ENCODE data around the gene MRPS6.

MRPS6 gene

GRCh38 chr21:34132926-34133325, 59.5 kb downstream of the MRPS6 start:
- 89% methylated on average over 3 of the region's 4 CpGs for WGBS

DNA sequence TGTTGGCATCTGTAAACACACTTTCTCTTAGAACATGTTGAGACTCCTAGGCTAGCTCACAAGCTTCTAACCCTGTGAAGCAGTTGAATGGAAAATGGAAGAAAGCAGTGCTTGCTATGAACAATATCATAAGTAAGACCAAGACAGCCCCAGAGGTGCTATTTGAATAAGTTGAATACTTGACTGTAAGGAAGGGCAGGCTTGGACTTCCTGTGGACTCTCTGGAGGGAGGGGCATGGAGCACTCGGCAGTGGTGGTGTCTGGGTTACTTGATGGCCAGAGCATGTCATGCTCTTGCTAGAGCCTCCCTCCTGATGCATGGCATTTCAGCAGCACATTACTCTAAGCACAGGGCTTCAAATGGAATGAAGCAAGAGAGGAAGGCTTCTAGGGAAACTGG, 60.0 kb downstream of the MRPS6 start:
- Histone ChIP-seq H2BK120ac (ENCODE audit: low read depth, low read length) (no peak overlapping the region), H3K27ac (ENCODE audit: low read length, poor library complexity, severe bottlenecking) (no peak overlapping the region), H3K36me3 (ENCODE audit: control insufficient read depth in 1 of 2, insufficient read depth in 2 of 2, low read depth in 1 of 2, low read length in 2 of 2) (peaks cover 23 to 84% of the 10 kb centered on the region in 2 experiments), H2BK12ac (ENCODE audit: low read length in 2 of 2) (peak overlapping the region in 1 of 2 experiments; percentile 24), H4K91ac (ENCODE audit: low read length) (no peak overlapping the region), H3K9me3 (ENCODE audit: control insufficient read depth, low read length) (no peaks in the 10 kb centered on the region), H2AK5ac (ENCODE audit: low read length, severe bottlenecking) (no peak overlapping the region), H3K4me2 (ENCODE audit: low read length, poor library complexity, severe bottlenecking) (no peak overlapping the region), H2BK5ac (ENCODE audit: low read depth, low read length, poor library complexity, severe bottlenecking) (no peak overlapping the region), H3K27me3 (ENCODE audit: control insufficient read depth in 1 of 2, insufficient read depth in 1 of 2, low read length in 2 of 2) (no peaks in the 10 kb centered on the region), H3K4me1 (ENCODE audit: control insufficient read depth, insufficient read depth, low read depth, low read length) (peaks cover 27% of the 10 kb centered on the region), H3K23ac (ENCODE audit: low read length in 2 of 2) (no peak overlapping the region), H2BK15ac (ENCODE audit: low read depth, poor library complexity, severe bottlenecking) (no peak overlapping the region), H3K14ac (ENCODE audit: low read length in 2 of 2) (no peak overlapping the region), H3K9ac (ENCODE audit: low read length) (no peak overlapping the region), H2AFZ (ENCODE audit: low read depth, low read length) (no peak overlapping the region), H3K18ac (ENCODE audit: low read depth in 1 of 2, low read length in 2 of 2) (no peak overlapping the region), H3K4me3 (ENCODE audit: insufficient read depth in 1 of 2, low read depth in 1 of 2, low read length in 2 of 2) (no peak overlapping the region), H4K8ac (ENCODE audit: low read length) (no peak overlapping the region), H3K79me1 (replicated peaks; ENCODE audit: low read length, poor library complexity, severe bottlenecking) (peaks cover 7% of the 10 kb centered on the region), H3K4ac (ENCODE audit: low read depth in 1 of 2, low read length in 2 of 2) (no peak overlapping the region)
- no peak for DNase-seq
- 67% methylated on average over 1 of the region's 1 CpG for WGBS

More at GRCh38 chr21:34132926-34133325, 59.5 kb downstream of the MRPS6 start:
- Histone ChIP-seq H2AK5ac (ENCODE audit: low read length, severe bottlenecking) (no peak overlapping the region), H3K4me1 (ENCODE audit: control insufficient read depth, insufficient read depth, low read depth, low read length) (peaks cover 30% of the 10 kb centered on the region), H3K4ac (ENCODE audit: low read depth in 1 of 2, low read length in 2 of 2) (no peak overlapping the region), H3K79me1 (replicated peaks; ENCODE audit: low read length, poor library complexity, severe bottlenecking) (peaks cover 7% of the 10 kb centered on the region), H3K14ac (ENCODE audit: low read length in 2 of 2) (no peak overlapping the region), H2BK5ac (ENCODE audit: low read depth, low read length, poor library complexity, severe bottlenecking) (no peak overlapping the region), H3K18ac (ENCODE audit: low read depth in 1 of 2, low read length in 2 of 2) (no peak overlapping the region), H3K27me3 (ENCODE audit: control insufficient read depth in 1 of 2, insufficient read depth in 1 of 2, low read length in 2 of 2) (no peaks in the 10 kb centered on the region), H2AFZ (ENCODE audit: low read depth, low read length) (no peak overlapping the region), H3K23ac (ENCODE audit: low read length in 2 of 2) (no peak overlapping the region), H3K9ac (ENCODE audit: low read length) (no peak overlapping the region), H3K9me3 (ENCODE audit: control insufficient read depth, low read length) (no peaks in the 10 kb centered on the region), H4K91ac (ENCODE audit: low read length) (no peak overlapping the region), H3K27ac (ENCODE audit: low read length, poor library complexity, severe bottlenecking) (no peak overlapping the region), H2BK12ac (ENCODE audit: low read length in 2 of 2) (no peak overlapping the region), H3K4me3 (ENCODE audit: insufficient read depth in 1 of 2, low read depth in 1 of 2, low read length in 2 of 2) (no peak overlapping the region), H2BK15ac (ENCODE audit: low read depth, poor library complexity, severe bottlenecking) (no peak overlapping the region), H2BK120ac (ENCODE audit: low read depth, low read length) (no peak overlapping the region), H4K8ac (ENCODE audit: low read length) (no peak overlapping the region), H3K36me3 (ENCODE audit: control insufficient read depth in 1 of 2, insufficient read depth in 2 of 2, low read depth in 1 of 2, low read length in 2 of 2) (peaks cover 26 to 87% of the 10 kb centered on the region in 2 experiments), H3K4me2 (ENCODE audit: low read length, poor library complexity, severe bottlenecking) (no peak overlapping the region)
- no peak for DNase-seq

GRCh38 chr21:34133802-34134201, 60.4 kb downstream of the MRPS6 start:
- H2AK5ac ChIP-seq (ENCODE audit: low read length, severe bottlenecking), result no peak overlapping the region
- no peak overlapping the region for H3K9ac ChIP-seq (ENCODE audit: low read length)
- H2BK15ac ChIP-seq (ENCODE audit: low read depth, poor library complexity, severe bottlenecking), result no peak overlapping the region
- H2BK5ac ChIP-seq (ENCODE audit: low read depth, low read length, poor library complexity, severe bottlenecking), result no peak overlapping the region
- H3K4me2 ChIP-seq (ENCODE audit: low read length, poor library complexity, severe bottlenecking), result no peak overlapping the region
- peaks cover 25% of the 10 kb centered on the region for H3K4me1 ChIP-seq (ENCODE audit: control insufficient read depth, insufficient read depth, low read depth, low read length)
- H3K14ac ChIP-seq (ENCODE audit: low read length in 2 of 2), result no peak overlapping the region
- H3K36me3 ChIP-seq (ENCODE audit: control insufficient read depth in 1 of 2, insufficient read depth in 2 of 2, low read depth in 1 of 2, low read length in 2 of 2), result peaks cover 23 to 80% of the 10 kb centered on the region in 2 experiments
- WGBS, result 81% methylated on average over 2 of the region's 2 CpGs
- no peak overlapping the region for H3K4ac ChIP-seq (ENCODE audit: low read depth in 1 of 2, low read length in 2 of 2)
- H2AFZ ChIP-seq (ENCODE audit: low read depth, low read length), result no peak overlapping the region
- H2BK120ac ChIP-seq (ENCODE audit: low read depth, low read length), result no peak overlapping the region
- H3K79me1 ChIP-seq (replicated peaks; ENCODE audit: low read length, poor library complexity, severe bottlenecking), result peaks cover 7% of the 10 kb centered on the region
- no peak overlapping the region for H3K27ac ChIP-seq (ENCODE audit: low read length, poor library complexity, severe bottlenecking)
- DNase-seq, result no peak
- no peak overlapping the region for H2BK12ac ChIP-seq (ENCODE audit: low read length in 2 of 2)
- no peak overlapping the region for H3K23ac ChIP-seq (ENCODE audit: low read length in 2 of 2)
- no peaks in the 10 kb centered on the region for H3K27me3 ChIP-seq (ENCODE audit: control insufficient read depth in 1 of 2, insufficient read depth in 1 of 2, low read length in 2 of 2)
- no peak overlapping the region for H3K4me3 ChIP-seq (ENCODE audit: insufficient read depth in 1 of 2, low read depth in 1 of 2, low read length in 2 of 2)
- no peak overlapping the region for H4K8ac ChIP-seq (ENCODE audit: low read length)
- H3K9me3 ChIP-seq (ENCODE audit: control insufficient read depth, low read length), result no peaks in the 10 kb centered on the region
- H4K91ac ChIP-seq (ENCODE audit: low read length), result no peak overlapping the region
- H3K18ac ChIP-seq (ENCODE audit: low read depth in 1 of 2, low read length in 2 of 2), result no peak overlapping the region

- H2BK12ac ChIP-seq (ENCODE audit: low read length in 2 of 2), result no peak overlapping the region
- H4K8ac ChIP-seq (ENCODE audit: low read length), result no peak overlapping the region
- H3K79me1 ChIP-seq (replicated peaks; ENCODE audit: low read length, poor library complexity, severe bottlenecking), result peaks cover 7% of the 10 kb centered on the region
- no peak overlapping the region for H3K4me3 ChIP-seq (ENCODE audit: insufficient read depth in 1 of 2, low read depth in 1 of 2, low read length in 2 of 2)
- H3K4ac ChIP-seq (ENCODE audit: low read depth in 1 of 2, low read length in 2 of 2), result no peak overlapping the region
- peaks cover 19% of the 10 kb centered on the region for H3K4me1 ChIP-seq (ENCODE audit: control insufficient read depth, insufficient read depth, low read depth, low read length)
- no peak overlapping the region for H3K4me2 ChIP-seq (ENCODE audit: low read length, poor library complexity, severe bottlenecking)
- H2BK15ac ChIP-seq (ENCODE audit: low read depth, poor library complexity, severe bottlenecking), result no peak overlapping the region
- H2BK120ac ChIP-seq (ENCODE audit: low read depth, low read length), result no peak overlapping the region
- no peak overlapping the region for H2BK5ac ChIP-seq (ENCODE audit: low read depth, low read length, poor library complexity, severe bottlenecking)
- no peak overlapping the region for H2AK5ac ChIP-seq (ENCODE audit: low read length, severe bottlenecking)
- no peaks in the 10 kb centered on the region for H3K9me3 ChIP-seq (ENCODE audit: control insufficient read depth, low read length)
- no peaks in the 10 kb centered on the region for H3K27me3 ChIP-seq (ENCODE audit: control insufficient read depth in 1 of 2, insufficient read depth in 1 of 2, low read length in 2 of 2)
- 95% methylated on average over 4 of the region's 5 CpGs for WGBS
- H3K27ac ChIP-seq (ENCODE audit: low read length, poor library complexity, severe bottlenecking), result no peak overlapping the region
- H3K14ac ChIP-seq (ENCODE audit: low read length in 2 of 2), result no peak overlapping the region
- H3K23ac ChIP-seq (ENCODE audit: low read length in 2 of 2), result no peak overlapping the region
- no peak overlapping the region for H3K18ac ChIP-seq (ENCODE audit: low read depth in 1 of 2, low read length in 2 of 2)
- no peak overlapping the region for H4K91ac ChIP-seq (ENCODE audit: low read length)
- peaks cover 27 to 88% of the 10 kb centered on the region in 2 experiments for H3K36me3 ChIP-seq (ENCODE audit: control insufficient read depth in 1 of 2, insufficient read depth in 2 of 2, low read depth in 1 of 2, low read length in 2 of 2)
- H2AFZ ChIP-seq (ENCODE audit: low read depth, low read length), result no peak overlapping the region
- DNase-seq, result no peak
- H3K9ac ChIP-seq (ENCODE audit: low read length), result no peak overlapping the region
These were observed 62.0 kb downstream of the MRPS6 start for GRCh38 chr21:34135330-34135729.

Measured in mesenchymal stem cell (in vitro differentiated cells and primary cell).